Measurements from ENCODE around the gene NAXD.

- TF ChIP-seq CTCF (IDR thresholded peaks at IDR 0.05; ENCODE audit: low read length) (no peak), EZH2phosphoT487 (IDR thresholded peaks at IDR 0.05; ENCODE audit: low read length) (no peak), EZH2 (optimal IDR thresholded peaks at IDR 0.05; ENCODE audit: low read depth, low read length) (no peak)
Measured at GRCh38 chr13:110661256-110661655, 45.9 kb downstream of the NAXD start.
